GM19240 (cell line): ENCODE results near the gene PROX2.

Experiments used
- DNase-seq: peaks from one replicate; pipeline ENCODE4 v3.0.0; 2011; ENCODE audit warnings: low spot score; ENCODE audit not compliant: insufficient read length

PROX2 gene

GRCh38 chr14:74881431-74882102 is 5.6 kb upstream of the PROX2 start, which contains the start of gene DLST:
DLST (plus strand) TSS chr14:74881916; CDS start chr14:74881954, 38 bp downstream.
- peak; percentile 86 for DNase-seq

DNA sequence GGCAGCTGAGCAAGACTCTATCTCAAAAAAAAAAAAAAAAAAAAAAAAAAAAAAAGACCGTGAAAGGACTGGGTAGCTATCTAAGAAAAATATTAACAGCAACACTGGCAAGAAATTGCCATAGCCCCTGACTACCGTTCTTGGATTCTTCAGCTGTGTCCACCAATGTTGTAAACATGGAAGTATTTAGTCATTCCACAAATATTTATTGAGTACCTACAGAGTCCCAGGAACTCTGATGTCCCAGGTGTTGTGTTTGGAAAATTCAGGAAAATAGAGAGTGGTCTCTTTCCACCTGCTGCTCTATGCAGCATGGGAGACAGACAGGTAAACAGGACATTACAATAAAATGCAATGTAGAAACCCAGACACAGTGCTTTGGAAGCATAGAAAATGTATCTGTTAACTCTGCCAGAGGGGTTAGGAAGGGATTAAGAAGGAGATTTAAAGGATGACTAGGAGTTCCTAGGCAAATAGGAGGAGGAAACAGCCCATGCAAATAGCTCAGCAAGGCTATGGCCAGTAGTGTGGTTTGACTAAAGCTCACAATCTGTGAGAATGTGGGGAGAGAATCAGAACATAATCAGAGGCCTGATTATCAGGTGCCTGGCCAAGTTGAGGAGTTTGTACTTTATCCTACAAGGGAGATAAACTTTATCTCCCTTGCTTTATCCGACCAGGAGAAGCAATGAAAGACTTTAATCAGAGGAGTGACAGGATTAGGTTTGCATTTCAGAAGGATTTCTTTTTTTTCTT is 3.7 kb upstream of the PROX2 start:
- no peak for DNase-seq

DNA sequence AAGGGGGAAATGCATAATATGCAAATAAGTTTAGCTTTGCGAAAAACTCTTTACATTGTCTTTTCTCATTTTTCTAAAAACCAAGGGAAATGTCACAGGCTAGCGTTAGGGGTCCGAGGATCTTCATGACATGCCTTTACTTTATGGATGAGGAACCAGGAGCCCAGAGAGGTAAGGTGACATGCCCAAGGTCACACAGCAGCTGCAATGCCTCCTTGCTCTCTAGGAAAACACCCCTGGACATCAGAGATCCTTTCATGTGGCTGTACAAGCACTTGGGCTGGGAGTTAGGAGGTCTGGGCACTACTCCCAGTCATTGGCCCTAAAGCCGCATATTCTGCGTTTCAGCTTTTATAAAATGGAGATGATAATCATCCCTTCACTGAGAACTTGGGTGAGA is 741 bp downstream of the PROX2 start:
- no peak for DNase-seq

GRCh38 chr14:74871819-74872218 is 4.1 kb downstream of the PROX2 start:
- no peak for DNase-seq

- no peak for DNase-seq
Observed at GRCh38 chr14:74868739-74869138, 7.2 kb downstream of the PROX2 start.

DNA sequence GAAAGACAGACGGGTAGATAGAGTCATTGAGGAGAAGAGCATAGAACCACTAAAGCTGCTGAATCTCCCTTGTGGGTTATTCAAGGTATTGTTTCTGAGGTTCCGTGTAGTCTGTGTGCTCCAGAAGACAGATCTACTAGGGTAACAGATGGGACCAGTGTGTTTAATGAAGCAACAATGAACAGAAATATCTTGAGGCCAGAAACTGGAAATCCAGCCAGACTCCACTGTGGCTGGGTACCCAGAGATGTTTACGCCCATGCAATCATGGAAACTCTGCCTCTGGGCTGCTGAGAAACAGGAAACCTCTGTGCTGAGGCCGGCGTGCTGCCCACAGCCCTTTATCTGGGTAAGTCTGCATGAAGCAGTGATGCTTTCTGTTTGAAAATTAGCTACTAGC is 8.3 kb downstream of the PROX2 start:
- no peak for DNase-seq

DNA sequence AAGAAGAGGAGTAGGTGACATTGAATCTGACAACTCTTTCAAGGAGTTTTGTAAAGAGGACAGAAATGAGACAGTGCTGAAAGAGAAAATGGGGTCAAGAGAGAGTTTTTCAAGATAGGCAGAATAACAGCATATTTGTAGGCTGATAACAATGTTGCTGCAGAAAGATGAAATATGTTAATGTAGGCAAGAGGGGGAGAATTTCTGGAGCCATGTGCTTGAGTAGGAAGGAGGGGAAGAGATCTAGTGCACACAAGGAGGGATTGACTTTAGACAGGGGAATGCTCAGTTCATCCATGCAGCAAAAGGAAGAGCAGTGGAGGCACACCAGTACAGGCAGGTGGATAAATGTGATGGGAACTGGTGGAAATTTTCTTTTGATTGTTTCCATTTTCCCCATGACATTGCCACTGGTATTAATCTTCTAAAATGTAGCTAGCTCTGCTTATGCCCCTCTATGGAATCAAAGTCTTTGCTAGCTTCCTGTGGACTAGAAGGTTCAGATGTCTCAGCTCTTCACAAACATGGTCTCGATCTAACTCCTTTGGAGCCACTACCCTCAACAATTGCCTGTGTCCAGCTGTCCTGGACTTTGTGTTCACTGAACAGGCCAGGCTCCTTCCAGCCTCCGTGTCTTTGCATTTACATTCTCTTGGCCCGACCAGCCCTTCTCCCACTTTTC is 9.1 kb downstream of the PROX2 start:
- no peak for DNase-seq

GRCh38 chr14:74865156-74865555 is 10.8 kb downstream of the PROX2 start:
- DNase-seq: no peak

DNA sequence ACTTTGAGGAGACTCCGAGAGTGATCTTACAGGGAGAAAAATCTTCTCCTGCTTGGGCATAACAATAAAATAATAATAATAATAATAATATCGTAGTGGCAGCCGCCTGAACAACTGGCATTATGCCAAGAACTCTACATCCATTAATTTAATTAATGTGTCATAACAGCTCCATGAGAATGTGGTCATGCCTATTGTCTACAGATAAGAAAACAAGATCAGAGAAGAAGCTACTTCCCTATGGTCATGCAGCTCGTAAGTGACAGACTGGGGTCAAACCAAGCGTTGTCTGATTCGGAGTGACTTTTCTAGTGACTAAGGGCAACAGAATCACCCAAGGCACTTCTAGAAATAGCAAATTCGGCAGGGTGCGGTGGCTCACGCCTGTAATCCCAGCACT is 11.7 kb downstream of the PROX2 start:
- DNase-seq: no peak

- no peak for DNase-seq
Observed at GRCh38 chr14:74863274-74863673, 12.7 kb downstream of the PROX2 start.

- DNase-seq: no peak
Observed at GRCh38 chr14:74861734-74862090, 14.2 kb downstream of the PROX2 start.

DNA sequence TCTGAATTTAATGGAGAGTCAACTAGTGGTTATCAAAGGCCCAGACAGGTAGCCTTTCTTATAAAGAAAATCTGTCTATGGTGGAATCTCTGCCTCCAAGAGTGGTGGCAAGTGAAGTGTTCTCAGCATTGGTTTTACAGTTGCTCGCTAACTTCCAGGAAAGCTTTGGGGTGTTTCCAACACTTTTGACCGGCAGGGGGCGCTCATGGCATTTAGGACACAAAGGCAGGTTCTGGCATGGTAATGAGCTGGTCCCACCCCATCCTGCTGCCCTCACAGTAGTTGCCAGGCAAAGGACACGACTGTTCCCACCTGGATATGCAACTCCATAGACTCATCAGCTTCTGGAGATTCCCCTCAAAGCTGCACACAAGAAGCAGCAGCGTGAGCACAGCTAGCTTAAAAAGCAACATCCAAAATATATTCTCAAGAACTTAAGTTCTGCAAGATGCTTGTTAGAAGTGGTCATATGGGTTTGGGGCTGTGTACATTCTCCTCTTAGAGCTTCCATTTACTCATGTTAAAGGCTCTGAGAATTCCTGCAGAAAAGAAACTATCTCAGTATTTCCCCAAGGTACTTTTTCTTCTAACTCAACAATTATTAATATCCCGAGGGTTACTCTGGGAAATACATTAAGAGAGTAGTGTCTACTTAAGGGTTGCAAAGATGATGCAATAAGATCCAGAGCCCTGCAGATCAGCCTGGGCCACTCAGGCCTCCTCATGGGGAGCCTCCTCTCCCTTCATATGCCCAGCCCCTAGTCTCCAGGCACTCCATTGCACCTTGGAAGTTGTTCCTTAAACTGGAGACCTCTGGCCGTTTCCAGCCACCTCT is 14.8 kb downstream of the PROX2 start:
- peak; percentile 66 for DNase-seq

DNA sequence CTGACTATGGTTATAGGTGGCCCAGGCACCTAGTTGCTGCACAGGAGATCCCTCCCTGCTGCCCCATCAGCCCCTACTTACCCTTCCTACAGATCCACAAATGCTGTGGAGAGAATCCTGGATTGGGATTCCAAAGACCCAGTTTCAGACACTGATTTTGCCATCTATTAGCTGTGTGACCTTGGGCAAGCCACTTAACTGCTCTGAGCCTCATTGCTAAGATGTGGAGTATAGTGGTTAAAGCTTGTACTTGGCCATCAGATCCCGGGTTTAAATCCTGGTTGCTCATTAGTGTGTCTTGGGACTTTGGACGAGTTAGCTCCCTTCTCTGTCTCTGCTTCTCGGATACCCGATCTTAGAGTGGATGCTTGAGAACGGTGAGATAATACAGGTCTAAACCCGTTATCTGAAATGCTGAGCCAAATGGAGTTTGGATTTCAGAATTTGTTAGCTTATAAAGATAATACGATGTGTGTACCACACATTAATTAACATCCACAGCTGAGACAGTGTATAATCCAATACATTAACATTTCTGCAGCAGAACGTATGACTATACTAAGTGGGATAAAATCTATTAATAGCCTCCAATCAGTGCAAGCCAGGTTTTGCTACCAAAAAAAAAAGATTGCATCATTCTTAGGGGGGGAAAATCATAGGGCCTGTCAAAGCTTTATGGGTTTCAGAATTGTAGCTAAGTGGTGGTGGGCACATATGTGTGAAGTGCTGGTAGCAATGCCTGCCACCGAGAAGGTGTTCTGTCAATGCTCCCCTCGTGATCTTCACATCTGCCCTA is 16.0 kb downstream of the PROX2 start:
- DNase-seq: no peak

DNA sequence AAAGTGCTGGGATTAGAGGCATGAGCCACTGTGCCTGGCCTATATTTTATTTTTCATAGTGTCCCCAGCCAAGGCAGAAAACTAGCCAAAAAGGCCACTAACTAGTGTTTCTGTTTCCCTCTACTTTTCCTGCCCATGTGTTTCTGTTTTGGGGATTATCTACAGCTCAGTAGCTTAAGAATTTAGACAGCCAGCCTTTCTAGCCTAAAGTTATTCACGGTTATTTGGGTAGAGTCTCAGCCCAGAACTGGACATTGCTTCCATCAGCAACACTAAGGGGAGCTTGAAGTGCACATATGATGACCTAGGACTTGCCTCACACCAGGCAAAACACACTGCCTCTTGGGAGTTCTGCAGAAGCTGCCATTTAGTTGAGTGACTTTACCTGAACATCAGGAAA is 17.9 kb downstream of the PROX2 start:
- no peak for DNase-seq

GRCh38 chr14:74856366-74856765 is 19.6 kb downstream of the PROX2 start:
- DNase-seq: no peak

- no peak for DNase-seq
Observed at GRCh38 chr14:74855945-74856344, 20.0 kb downstream of the PROX2 start.

- no peak for DNase-seq
Observed at GRCh38 chr14:74855021-74855420, 20.9 kb downstream of the PROX2 start.

GRCh38 chr14:74853581-74853980 is 22.4 kb downstream of the PROX2 start:
- no peak for DNase-seq

DNA sequence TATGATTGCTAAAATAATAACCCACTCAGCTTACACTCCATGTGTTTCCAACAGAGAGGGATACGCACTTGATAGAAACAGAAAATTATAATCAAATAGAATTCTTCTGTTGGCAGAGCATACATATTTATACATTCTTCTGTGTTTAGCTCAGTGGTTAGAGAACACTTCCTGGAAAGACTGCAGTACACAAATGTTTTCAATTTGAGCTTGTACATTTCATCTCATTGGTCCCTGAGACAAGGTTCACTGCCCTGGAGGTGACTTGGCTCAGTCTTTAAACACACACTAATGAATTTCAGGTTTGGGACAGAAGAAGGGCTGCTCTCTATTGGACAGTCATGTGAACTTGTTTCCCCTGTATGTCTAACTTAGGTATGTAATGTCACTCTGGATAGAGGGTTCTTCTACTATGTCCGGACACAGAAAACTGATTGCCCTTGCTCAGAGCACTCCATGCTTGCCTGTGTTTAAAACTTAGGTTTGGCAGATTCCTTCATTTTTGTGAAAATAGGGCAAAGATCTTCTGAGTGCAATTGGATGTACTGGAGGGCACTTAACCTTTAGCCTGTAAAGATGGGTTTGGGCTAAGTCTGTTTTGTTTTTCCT is 22.9 kb downstream of the PROX2 start:
- DNase-seq: no peak

GRCh38 chr14:74848768-74849167 is 27.2 kb downstream of the PROX2 start:
- DNase-seq: no peak
